SU-DHL-6 (cell line): ENCODE measurements around the gene TMEM151A.
"Not testable (repeated sequence)": the region's sequence is repeated elsewhere in the genome, so short reads cannot be mapped to it uniquely, and the experiment has no call there.

ENCODE experiments used
- H2AFZ ChIP-seq: fragments of 200-600 bp; sonication (generic); 2 replicates; pipeline ENCODE4 v1.6.1; 2014; ENCODE audit warnings: low read depth, mild to moderate bottlenecking, moderate library complexity, mixed read lengths, antibody characterized with exemption, low read length; ENCODE audit not compliant: severe bottlenecking
- H3F3A ChIP-seq: fragments of 200-600 bp; shearing (Covaris generic); 2 replicates; pipeline ENCODE4 v1.6.0; 2016; ENCODE audit warnings: antibody characterized with exemption, mild to moderate bottlenecking; ENCODE audit not compliant: insufficient read depth
- H3K27ac ChIP-seq: fragments of 200-600 bp; sonication (generic); 2 replicates; pipeline ENCODE4 v1.5.1; 2016; ENCODE audit warnings: low read depth, mild to moderate bottlenecking, low read length, moderate library complexity, mixed read lengths
- H3K27me3 ChIP-seq: fragments of 200-600 bp; sonication (generic), shearing (Covaris generic); 2 replicates; pipeline ENCODE4 v1.6.0; 2014; ENCODE audit warnings: mild to moderate bottlenecking, low read length
- H3K36me3 ChIP-seq: fragments of 200-600 bp; sonication (generic); 2 replicates; pipeline ENCODE4 v1.6.1; 2014; ENCODE audit warnings: mild to moderate bottlenecking, low read length, mixed read lengths
- H3K4me2 ChIP-seq: fragments of 300-600, 200-600 bp; shearing (Covaris generic), sonication (generic); 2 replicates; pipeline ENCODE4 v1.6.0; 2014; ENCODE audit warnings: low read length, low read depth, mild to moderate bottlenecking; ENCODE audit not compliant: poor library complexity, severe bottlenecking
- H3K4me3 ChIP-seq: fragments of 200-600 bp; sonication (generic); 2 replicates; pipeline ENCODE4 v1.5.1; 2014; ENCODE audit warnings: antibody characterized with exemption, low read length, mild to moderate bottlenecking, mixed read lengths; ENCODE audit not compliant: insufficient read depth, poor library complexity, severe bottlenecking
- H3K79me2 ChIP-seq: fragments of 200-600 bp; sonication (generic); 2 replicates; pipeline ENCODE4 v1.6.1; 2014; ENCODE audit warnings: mild to moderate bottlenecking, low read length, moderate library complexity; ENCODE audit not compliant: insufficient read depth
- H3K9ac ChIP-seq: fragments of 200-600 bp; sonication (generic); 2 replicates; pipeline ENCODE4 v1.7.0; 2014; ENCODE audit warnings: mild to moderate bottlenecking, low read length
- H3K9me2 ChIP-seq: fragments of 200-600 bp; sonication (generic); replicated peaks from 2 replicates; pipeline ENCODE4 v1.6.1; 2014; ENCODE audit warnings: low read length; ENCODE audit not compliant: insufficient read depth
- H3K9me3 ChIP-seq: fragments of 200-600 bp; sonication (generic); 2 replicates; pipeline ENCODE4 v1.6.1; 2014; ENCODE audit warnings: low read length, mixed read lengths; ENCODE audit not compliant: insufficient read depth
- H4K20me1 ChIP-seq: fragments of 200-600 bp; sonication (generic); 2 replicates; pipeline ENCODE4 v1.6.1; 2014; ENCODE audit warnings: low read depth, mild to moderate bottlenecking, antibody characterized with exemption, low read length, moderate library complexity, mixed read lengths
- CTCF ChIP-seq: fragments of 200-600 bp; sonication (generic); IDR thresholded peaks from one replicate; pipeline ENCODE4 v1.5.1; 2017; ENCODE audit warnings: antibody characterized with exemption, mild to moderate bottlenecking, low read length, moderate library complexity; ENCODE audit not compliant: insufficient read depth, poor library complexity, severe bottlenecking
- EZH2phosphoT487 ChIP-seq: fragments of 200-600 bp; sonication (generic), shearing (Covaris generic); conservative IDR thresholded peaks from 2 replicates; pipeline ENCODE4 v1.6.1; 2018; ENCODE audit warnings: mild to moderate bottlenecking, antibody characterized with exemption, low read length, moderate library complexity, mixed read lengths

The TMEM151A gene

GRCh38 chr11:66302656-66303055 is 11.0 kb downstream of the TMEM151A start:
- H3K79me2 ChIP-seq = no peaks in the 10 kb centered on the region
- H2AFZ ChIP-seq = no peak overlapping the region
- no peak for TF ChIP-seq EZH2phosphoT487

GRCh38 chr11:66309475-66309874 is 17.8 kb downstream of the TMEM151A start:
- no peaks in the 10 kb centered on the region for H3K79me2 ChIP-seq
- H3K4me2 ChIP-seq = no peak overlapping the region
- H2AFZ ChIP-seq = no peak overlapping the region
- no peak overlapping the region for H3K4me3 ChIP-seq
- H3K27me3 ChIP-seq = no peaks in the 10 kb centered on the region
- no peaks in the 10 kb centered on the region for H3F3A ChIP-seq
- no peaks in the 10 kb centered on the region for H3K9me2 ChIP-seq
- H3K9me3 ChIP-seq = no peaks in the 10 kb centered on the region
- no peaks in the 10 kb centered on the region for H3K36me3 ChIP-seq
- no peak overlapping the region for H3K27ac ChIP-seq
- no peak overlapping the region for H3K9ac ChIP-seq
- no peaks in the 10 kb centered on the region for H4K20me1 ChIP-seq
- no peak for TF ChIP-seq CTCF
- no peak for TF ChIP-seq EZH2phosphoT487

More at GRCh38 chr11:66302656-66303055, 11.0 kb downstream of the TMEM151A start:
- H3K27ac ChIP-seq = no peak overlapping the region
- no peaks in the 10 kb centered on the region for H3K36me3 ChIP-seq
- no peak overlapping the region for H3K4me2 ChIP-seq
- no peaks in the 10 kb centered on the region for H3K9me3 ChIP-seq
- H3K9ac ChIP-seq = no peak overlapping the region
- H3K27me3 ChIP-seq = no peaks in the 10 kb centered on the region
- no peak overlapping the region for H3K4me3 ChIP-seq
- H3K9me2 ChIP-seq = no peaks in the 10 kb centered on the region
- no peaks in the 10 kb centered on the region for H3F3A ChIP-seq
- no peaks in the 10 kb centered on the region for H4K20me1 ChIP-seq

- no peaks in the 10 kb centered on the region for H3K9me2 ChIP-seq
- no peak overlapping the region for H3K4me3 ChIP-seq
- no peaks in the 10 kb centered on the region for H3K27me3 ChIP-seq
- H3K9me3 ChIP-seq = no peaks in the 10 kb centered on the region
- H4K20me1 ChIP-seq = no peaks in the 10 kb centered on the region
- H3K9ac ChIP-seq = no peak overlapping the region
- no peak overlapping the region for H3K4me2 ChIP-seq
- H3K79me2 ChIP-seq = no peaks in the 10 kb centered on the region
- H3F3A ChIP-seq = no peaks in the 10 kb centered on the region
- no peaks in the 10 kb centered on the region for H3K36me3 ChIP-seq
- no peak overlapping the region for H2AFZ ChIP-seq
- TF ChIP-seq CTCF (no peak), EZH2phosphoT487 (no peak)
- no peak overlapping the region for H3K27ac ChIP-seq
These were observed 18.6 kb downstream of the TMEM151A start for GRCh38 chr11:66310324-66310723.

- H3K79me2 ChIP-seq, H2AFZ ChIP-seq, H3K27ac ChIP-seq, H3K4me2 ChIP-seq, H3K9me2 ChIP-seq, H3F3A ChIP-seq, H3K4me3 ChIP-seq, H3K9ac ChIP-seq, H3K36me3 ChIP-seq, H4K20me1 ChIP-seq, H3K9me3 ChIP-seq, H3K27me3 ChIP-seq: not testable (repeated sequence)
These were observed 19.2 kb downstream of the TMEM151A start for GRCh38 chr11:66310803-66311440.
